GM18858 (cell line): Measurements from ENCODE around the gene NFIB.

Experiments
- ATAC-seq: cut with Tn5 transposase; IDR thresholded peaks from one replicate; pipeline ENCODE4 v1.9.1; 2021; ENCODE audit not compliant: unreplicated experiment

NFIB gene

DNA sequence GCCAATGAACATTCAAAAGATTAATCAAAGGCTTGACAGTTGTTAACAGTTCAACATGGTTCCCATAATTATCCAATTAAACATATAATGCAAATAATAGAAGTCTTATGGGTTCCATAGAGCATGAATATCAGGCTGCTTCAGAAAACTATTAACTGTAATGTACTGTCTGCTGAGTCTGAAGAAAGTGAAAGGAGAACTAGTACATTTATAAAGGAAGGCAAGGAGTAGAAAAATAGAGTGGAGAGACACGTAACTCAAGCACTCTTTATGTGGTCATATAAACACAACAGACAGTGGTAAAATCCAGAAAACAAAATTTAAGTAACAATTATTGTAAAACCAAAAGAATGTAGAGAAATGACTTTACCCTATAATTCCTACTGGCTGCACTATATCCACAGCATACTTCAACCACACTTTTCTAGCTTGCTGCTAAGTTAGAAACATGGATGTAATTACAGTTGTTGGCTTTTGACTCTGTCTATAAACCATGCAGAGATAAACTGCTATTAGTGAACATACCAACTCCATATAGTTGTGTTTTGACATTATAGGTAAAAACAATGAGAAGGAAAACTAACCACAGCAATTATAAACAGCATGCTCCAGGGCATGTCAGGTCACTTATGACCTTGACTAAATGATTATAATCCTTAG lies 32.7 kb downstream of the NFIB start:
- no peak for ATAC-seq

DNA sequence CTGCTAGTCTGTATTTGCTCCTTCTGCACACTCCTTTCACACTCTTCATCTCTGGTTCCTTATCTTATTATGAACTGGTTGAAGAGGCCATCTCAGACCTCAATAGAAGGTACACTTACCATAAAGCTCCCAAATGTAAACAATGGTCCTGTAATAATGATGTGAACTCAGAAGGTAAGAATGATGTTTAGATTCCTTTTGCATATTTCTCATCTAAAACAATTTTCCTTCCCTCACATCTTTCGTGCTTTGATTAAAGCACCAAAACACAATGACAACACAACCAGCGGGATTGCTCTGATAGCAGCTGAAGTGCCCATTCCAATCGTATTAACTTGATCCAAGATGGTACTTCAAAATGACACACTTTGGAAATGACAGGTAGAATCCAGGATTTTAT lies 34.3 kb downstream of the NFIB start:
- no peak for ATAC-seq

DNA sequence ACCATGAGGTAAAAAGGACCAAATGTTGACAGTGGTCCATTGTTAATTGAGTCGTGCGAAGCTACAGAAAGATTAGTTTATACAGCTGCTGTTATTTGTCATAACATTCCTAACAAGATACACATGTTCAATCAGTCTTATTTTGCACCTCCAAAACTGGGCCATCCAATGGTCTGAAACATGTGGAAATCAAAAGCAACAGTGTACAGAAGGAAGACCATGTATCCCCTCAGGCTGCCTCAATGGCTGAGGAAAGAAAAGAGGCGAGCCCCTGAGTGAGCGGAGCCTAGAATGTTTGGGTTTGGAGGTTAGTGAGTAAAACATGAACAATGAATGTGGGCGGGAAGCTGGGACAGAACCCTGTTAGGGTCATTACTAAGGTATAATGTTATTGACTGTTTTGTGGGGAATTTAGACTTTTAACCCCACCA lies 35.6 kb downstream of the NFIB start:
- no peak for ATAC-seq

DNA sequence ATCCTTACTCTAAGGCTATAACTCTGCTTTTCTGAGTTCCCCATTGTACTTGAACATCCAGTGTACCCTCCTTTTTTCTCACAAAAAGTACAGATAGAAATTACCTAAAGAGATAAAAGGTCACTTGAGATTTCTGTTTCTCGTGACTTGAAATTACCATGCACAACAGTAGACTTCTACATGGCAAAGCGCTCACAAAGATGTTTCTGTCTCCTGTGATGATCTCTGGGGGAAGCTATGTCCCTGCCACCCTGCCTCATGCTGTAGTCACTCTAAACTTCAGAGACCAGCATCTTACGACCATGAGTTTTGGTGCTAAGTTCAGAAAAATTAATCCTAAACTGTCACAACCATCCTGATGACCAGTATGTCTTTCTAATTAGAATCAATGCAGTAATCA lies 36.2 kb downstream of the NFIB start:
- no peak for ATAC-seq

DNA sequence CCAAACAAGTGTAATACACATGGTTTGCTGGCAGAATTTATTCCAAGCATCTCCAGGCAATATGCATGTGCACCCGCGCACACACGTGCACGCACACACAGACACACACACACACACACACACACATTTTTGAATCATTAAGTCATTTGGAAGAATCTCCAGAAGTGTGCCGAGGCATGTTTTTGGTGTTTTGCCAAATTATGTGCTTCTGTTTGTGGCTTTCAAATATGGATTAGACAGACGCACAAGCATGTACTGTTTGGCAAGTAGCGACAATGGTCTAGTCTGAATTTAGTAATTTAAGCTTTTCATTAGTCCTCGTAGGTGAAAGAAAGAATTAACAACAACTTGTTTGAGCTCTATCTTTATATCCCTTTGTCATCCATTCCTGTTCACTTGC lies 36.7 kb downstream of the NFIB start:
- no peak for ATAC-seq

DNA sequence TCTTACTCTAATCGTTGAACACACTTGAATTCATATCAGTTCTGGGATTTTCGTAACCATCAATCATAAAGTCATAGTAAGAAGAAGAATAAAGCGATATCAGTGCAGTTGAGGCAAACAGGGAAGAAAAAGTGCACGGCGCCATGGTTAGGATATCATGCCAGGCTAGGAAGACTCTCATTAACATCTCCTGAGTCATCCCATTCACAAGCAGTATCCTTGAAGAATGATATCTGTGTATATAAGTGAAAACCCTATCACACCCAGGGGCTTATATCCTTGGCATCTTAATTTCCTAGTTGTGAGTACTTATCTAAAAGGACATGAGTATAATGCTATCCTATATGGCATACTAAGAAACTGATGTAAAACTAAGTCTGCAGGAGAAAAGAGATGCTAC lies 38.6 kb downstream of the NFIB start:
- ATAC-seq: no peak

DNA sequence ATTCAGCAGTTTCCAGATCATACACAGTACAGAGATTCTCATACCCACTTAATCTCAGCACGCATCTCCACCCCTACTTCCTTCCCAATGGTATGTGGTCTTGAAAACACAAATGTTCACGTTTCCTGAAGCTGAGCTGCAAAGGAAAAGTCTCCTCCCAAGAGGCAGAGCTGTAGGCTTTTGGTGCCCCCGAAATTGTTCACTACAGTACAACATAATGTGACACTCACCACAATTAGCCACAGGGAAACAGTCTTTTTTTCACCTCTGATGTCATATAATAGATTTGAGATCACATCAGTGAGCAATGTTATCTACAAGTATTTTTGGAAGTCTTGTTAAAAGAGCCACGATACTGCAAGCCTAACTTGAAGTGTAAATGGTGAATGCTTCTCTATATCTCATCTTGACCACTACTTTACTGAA lies 40.2 kb downstream of the NFIB start:
- ATAC-seq: no peak

DNA sequence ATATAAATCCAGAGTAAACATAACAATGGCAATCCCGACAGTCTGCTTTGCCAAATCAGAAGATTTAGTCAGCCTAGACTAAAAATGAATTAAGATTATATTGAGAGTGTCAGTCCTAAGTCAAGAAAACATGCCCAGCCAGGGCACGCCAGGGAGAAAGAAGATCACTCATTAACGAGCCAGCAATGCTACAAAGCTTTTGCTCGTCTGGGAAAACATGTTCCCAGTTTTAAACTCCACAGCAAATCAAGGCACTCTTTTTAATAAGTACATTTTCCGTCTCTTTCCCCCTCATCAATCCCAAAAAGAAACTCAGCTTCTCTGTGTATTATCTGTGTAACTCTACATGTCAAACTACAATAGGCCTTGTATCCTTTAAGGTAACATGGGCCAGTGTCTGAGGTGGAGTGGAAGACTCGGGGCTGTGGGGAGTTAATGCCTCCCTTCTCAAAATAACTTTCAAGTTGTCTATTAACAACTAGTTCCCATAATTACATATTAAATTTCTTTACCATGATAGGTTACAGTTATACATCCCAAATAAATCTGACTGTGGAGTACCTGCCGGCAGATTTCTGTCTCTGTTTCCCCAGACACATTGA lies 40.9 kb downstream of the NFIB start:
- no peak for ATAC-seq

DNA sequence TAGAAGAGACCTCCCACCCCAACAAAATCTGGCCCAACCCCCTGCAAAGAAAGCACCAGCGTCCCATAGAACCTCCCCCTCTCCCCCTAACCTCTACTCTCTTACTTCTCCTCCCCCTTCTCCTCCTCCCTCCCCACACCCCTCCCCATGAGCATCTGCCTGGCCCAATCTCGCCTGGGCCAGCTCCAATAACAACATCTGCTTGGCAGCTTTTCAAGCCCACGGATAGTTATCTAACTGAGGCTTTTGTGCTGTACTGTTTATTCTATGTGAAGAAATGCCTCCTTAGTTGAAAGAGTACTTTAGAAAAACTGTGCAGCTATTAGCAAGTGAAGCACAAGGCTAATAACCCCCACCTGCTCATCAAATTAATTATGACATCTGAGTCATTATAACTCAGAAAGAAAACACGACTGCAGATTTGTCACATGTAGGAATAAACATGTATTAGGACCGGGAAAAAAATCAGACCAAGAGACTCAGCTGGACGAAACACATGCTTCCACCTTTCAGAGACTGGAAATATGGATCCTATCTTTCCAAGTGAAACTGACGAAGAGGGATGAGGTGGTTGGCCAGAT lies 42.8 kb downstream of the NFIB start:
- ATAC-seq: no peak

DNA sequence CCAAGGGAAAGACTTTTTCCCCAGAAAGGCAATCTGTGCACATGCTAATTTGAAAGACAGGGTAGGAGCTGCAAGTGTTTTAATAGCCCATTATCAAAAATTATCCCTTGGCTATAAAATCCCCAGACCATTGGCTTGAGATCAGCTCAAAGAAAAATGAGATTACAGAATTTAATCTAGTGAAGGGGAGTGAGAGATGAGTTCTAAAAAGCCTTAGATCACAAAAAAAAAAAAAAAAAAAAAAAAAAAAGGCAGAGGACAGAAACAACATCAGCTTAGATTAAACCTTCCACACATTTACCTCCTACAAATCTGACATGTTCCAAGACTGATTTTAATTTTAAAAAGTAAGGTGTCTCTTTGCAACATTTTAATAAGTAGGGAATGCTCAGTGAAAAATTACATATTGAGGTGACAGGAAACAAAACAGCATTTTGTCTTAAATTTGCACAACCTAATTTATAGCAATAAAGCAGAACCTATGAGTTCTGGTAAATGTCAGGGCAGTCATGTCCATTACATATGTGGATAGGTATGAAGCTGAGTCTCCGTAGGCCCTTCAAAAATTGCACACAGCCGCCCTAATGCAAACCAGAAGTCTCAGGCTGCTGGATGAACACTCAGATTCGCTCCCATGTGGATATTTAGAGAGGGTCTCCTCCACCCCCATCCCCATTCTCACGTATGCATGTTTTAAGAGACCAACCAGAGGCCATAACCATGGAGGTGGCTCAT lies 43.4 kb downstream of the NFIB start:
- no peak for ATAC-seq

DNA sequence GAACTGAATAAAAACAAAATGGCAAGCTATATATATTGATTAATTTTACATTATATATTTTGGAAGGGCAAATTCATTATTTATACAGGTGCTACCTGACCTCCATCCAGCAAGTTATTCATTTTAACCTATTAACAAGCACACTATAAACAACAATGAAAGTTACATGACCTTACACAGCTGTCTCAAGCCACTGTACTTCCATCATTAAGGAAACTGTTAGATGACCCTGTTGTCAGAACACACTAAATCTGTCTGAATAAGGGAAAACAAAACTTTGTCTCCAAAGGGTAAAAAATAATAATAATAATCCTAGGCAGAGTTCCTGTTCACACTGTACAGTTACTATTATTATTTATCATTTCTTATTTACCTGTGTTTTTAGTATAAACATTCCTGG lies 44.0 kb downstream of the NFIB start:
- no peak for ATAC-seq

DNA sequence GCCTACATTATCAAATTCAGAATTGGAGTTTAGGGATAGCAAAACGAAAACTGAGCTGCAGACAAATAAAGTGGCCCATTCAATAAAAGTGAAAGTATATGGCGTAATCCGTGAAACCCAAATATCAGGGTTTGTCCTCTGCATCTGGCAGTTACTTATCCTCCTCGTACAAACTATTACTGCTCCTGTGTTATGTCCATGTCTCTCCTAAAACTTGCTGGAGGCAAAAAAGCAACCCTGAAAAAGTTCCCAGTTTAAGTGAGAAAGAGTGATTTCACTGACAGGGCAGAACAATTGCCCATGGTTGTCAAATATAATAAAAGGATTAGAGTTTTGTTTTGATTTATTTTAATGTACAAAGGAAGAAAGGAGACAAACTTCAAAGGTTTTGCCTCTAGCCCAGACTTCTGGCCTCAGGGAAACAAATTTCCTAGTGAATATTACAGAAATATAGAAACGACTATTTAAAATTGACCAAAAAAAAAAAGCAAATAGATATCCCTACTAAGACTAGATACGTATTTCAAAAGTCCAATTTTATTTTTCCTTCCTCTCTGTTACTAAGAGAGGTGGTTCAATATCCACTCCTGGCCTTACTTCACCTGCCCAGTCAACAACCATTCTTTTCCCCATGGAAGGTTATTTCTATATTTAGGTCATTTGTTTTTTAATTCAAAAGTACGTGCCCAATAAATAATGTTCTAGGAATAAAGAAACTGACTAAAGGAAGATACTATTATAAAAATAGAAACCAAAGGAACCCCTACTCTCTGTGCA lies 50.0 kb downstream of the NFIB start:
- ATAC-seq: no peak

DNA sequence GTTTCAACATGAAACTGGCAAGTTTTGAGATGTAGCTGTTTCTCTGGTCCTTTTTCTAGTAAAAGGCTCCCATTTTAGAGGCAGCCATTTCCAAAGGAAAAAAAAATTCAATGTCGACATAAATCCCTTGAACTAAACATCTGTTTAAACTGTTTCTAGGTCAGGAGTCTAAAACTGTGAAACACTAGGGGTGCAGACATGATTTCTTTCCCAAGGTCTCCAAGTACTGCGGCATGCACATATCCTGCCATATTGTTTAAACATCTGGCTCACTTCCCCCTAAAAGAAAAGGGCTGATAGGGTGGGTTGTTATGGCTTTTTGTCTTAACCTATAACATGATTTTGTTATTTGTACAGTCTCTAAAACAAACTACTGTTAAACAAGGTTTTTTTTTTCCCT lies 51.1 kb downstream of the NFIB start:
- no peak for ATAC-seq

DNA sequence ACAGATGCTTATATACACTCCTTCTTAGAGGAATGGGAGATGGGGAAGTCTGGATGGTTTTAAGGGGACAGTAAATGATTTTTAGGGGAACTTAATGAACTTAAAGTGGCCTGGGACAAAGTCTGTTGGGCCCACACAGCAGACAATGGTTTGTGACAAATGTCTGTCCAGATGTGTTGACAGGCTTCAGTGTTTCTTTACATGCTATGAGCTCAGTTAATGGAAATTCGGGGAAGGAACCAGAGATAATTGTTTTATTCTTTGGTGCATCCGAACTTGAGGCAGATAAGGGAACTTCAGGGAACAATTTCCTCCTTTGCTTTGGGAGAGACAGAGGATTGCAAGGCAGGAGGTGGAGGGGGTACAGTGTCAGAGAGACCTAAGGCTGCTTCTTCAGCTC lies 52.3 kb downstream of the NFIB start:
- ATAC-seq: no peak

DNA sequence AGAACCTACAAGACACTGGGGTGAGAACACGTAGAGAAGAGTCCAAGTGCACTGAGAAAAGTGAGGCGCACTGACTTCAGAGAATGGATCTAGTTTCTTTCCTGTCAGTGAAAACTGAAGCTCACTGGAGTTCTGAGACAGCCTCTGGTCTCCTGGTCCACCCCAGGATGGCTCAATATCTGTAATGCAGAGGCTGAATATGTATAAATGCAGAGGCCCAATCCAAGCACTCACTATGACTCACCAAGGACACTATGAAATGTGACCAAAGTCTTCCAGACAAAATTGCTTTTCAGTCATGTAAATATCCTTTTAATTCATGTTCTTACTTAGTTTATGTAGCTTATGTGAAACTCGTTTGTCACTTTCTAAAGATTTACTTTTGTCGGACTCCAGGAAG lies 53.8 kb downstream of the NFIB start:
- no peak for ATAC-seq

DNA sequence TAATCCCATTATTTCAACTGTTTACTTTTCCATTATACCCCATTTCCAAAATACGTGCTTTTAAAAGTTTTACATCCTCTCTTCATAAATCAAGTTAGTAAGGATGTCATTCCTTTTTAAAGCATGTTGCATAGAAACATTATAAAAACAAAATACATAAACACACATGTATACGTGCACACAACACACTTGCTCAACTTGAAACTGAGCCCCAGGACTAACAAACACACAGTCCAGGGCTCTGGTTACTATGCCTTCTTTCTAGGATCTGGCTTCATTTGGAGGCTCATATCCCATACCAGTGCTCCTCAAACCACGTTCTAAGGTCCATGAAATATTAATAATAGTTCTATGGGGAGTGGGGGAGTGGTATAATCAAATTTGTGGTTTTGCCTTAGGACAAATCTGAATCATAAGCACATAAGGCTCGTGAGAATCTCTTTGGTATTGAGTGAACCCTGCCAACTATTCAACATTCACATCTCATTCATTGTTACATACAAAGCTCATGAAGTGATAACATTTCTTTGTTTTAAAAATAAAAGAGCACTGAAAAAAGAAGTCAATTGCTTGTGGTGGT lies 55.2 kb downstream of the NFIB start:
- no peak for ATAC-seq

DNA sequence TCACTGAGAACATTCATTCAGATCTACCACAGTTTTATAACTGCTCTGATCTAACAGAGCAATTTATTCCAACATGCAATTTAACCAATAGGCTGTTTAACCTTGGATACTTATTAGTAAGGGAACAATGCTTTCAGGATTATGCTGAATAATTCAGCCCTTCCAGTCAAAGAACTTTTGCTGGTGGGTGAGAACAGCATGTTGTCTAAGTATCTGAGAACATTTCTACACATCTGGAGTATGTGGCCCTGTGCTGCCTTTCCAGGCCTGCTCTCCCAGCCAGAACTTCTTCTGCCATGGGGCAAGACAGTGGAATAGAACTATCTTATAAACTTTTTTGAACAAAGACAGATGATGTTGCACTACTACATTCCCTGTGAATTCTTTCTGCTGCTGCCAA lies 55.8 kb downstream of the NFIB start:
- ATAC-seq: no peak

DNA sequence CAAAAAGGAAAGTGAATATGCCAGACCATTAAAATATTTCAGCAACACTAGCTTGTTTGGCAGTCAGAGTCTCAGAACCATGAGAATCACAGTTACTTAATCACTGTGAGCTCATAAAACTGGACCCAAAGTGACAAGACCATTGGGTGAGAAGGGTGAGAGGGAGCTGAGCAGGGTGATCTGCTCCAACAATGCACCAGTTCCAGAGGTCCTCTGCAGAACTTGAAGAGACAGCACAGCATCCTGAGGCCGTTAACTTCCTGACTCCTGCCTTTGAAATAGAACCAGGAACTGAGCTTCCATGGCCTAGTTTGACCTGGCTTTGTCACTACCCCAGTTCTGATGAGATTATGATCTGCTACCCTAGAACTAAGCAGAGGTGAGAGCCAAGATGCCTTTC lies 57.4 kb downstream of the NFIB start:
- ATAC-seq: no peak

DNA sequence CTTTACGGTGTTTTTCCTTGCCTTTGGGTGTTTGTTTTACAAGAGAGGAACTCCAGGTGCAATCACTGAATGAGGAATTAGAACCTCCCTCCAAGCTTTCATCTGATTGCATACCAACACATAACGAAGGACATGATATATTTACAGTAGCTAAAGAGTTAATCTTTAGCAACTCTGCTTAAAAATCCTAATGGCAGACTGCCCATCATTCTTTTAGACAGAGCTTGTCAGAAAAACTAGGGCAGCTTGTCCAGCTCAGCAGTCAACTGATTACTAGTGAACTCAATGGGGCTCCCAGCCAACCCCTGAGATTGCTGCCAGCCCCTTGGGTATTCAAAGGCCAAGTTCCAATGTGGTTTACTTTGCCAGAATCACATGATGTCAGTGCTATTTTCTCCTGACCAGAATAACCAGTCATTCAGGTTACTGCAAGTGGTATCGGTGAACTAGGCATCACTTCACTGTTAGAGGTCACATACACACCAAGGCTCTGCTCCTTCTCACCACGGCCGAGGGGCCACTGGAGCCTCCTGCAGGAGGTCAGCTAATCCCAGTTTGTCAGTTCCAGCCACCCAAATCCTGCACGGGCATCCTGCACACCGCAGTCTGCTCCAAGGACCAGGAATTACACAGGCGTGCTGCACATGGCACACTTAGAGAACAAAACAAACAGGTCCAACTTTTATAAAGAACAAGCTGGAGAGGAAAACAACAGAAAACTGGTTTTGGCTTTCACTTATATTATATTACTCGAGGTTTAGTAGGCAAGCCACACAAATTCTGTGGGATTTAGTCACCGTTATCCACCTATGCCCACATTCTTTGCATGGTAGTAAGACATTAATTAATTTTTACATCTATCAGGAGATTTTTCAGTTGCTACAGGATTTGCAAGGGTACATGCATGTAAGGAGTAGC lies 62.5 kb downstream of the NFIB start:
- no peak for ATAC-seq

DNA sequence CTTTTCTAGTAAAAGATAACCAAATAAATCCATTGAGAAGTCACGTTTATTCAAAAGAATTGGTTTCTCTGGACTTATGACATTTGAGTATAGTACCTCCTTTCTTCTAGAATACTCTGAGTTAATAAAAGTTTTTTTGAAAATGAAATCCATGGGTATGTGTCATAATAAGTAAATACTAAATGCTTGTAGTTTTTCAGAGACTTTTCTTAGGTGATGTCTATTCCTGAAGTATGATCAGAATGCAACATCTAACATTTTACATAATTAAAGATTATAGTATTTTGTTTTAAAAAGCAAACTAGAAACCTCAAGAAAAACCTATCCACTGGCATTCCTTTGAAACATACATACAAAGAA lies 63.2 kb downstream of the NFIB start:
- ATAC-seq: no peak
